ENCODE results near the gene SULT2B1. TPM values are rescaled to one million over a fixed set of nuclear protein-coding genes. Genes with fewer than 3 reads are reported as not detected.

Gene SULT2B1
- total RNA-seq, 4 donors from 2014 or later = not detected

- H3K9me3 ChIP-seq = no peaks in the 10 kb centered on the region
- H3K4me1 ChIP-seq = peaks cover 0 to 78% (median 35%) of the 10 kb centered on the region in 4 donors
- H3K36me3 ChIP-seq = peaks cover 0 to 41% (median 13%) of the 10 kb centered on the region in 3 donors
- TF ChIP-seq CTCF (IDR thresholded peaks at IDR 0.05) (peak in 2 of 5 experiments; percentile 7 to 40), POLR2A (IDR thresholded peaks at IDR 0.05) (peak; percentile 80 to 91), EP300 (IDR thresholded peaks at IDR 0.05) (peak; percentile 96 to 97)
- peak within 1 kb of the TSS; percentile 69 to 95 (median 89) for H3K4me3 ChIP-seq
- no peaks in the 10 kb centered on the region for H3K27me3 ChIP-seq
- DNase-seq (ENCODE audit: low spot score in 2 of 2) = peak; percentile 90 to 95
- H3K27ac ChIP-seq = peak within 1 kb of the TSS; percentile 80 to 96 (median 92)
- WGBS, 2 donors = 0 to 1% methylated on average over 33 to 68 of the region's 69 CpGs
Measured at GRCh38 chr19:48618916-48619691, 67.1 kb downstream of the SULT2B1 start, which contains the start of the genes RPL18 and SPHK2. Gene RPL18 (minus strand): TSS chr19:48619178. CDS start chr19:48619143, 35 bp downstream. Gene SPHK2 (plus strand): TSS chr19:48619506. CDS start chr19:48620515, 1,009 bp downstream.

- Histone ChIP-seq H3K27ac (peak overlapping the region; percentile 80 to 96 (median 92)), H3K9me3 (no peaks in the 10 kb centered on the region), H3K27me3 (no peaks in the 10 kb centered on the region), H3K4me3 (peak overlapping the region; percentile 56 to 95 (median 89)), H3K36me3 (peaks cover 0 to 35% (median 13%) of the 10 kb centered on the region in 3 donors), H3K4me1 (peaks cover 0 to 79% (median 38%) of the 10 kb centered on the region in 4 donors)
- WGBS, 2 donors = 20 to 29% methylated on average over 5 to 6 of the region's 6 CpGs
- no peak for DNase-seq (ENCODE audit: low spot score in 2 of 2)
- TF ChIP-seq EP300 (IDR thresholded peaks at IDR 0.05) (no peak), POLR2A (IDR thresholded peaks at IDR 0.05) (no peak), CTCF (IDR thresholded peaks at IDR 0.05) (no peak)
Measured at GRCh38 chr19:48619692-48620585, 68.0 kb downstream of the SULT2B1 start.

- peaks cover 0 to 59% (median 24%) of the 10 kb centered on the region in 4 donors for H3K4me1 ChIP-seq
- H3K27me3 ChIP-seq = no peaks in the 10 kb centered on the region
- TF ChIP-seq EP300 (IDR thresholded peaks at IDR 0.05) = no peak
- TF ChIP-seq CTCF (IDR thresholded peaks at IDR 0.05) = no peak
- TF ChIP-seq POLR2A (IDR thresholded peaks at IDR 0.05) = no peak
- H3K36me3 ChIP-seq = peaks cover 0 to 39% (median 0%) of the 10 kb centered on the region in 3 donors
- 14 to 18% methylated on average over 8 of the region's 8 CpGs for WGBS, 2 donors
- H3K9me3 ChIP-seq = no peaks in the 10 kb centered on the region
- peak overlapping the region; percentile 68 to 94 (median 90) for H3K27ac ChIP-seq
- peak overlapping the region; percentile 40 to 58 (median 48) for H3K4me3 ChIP-seq
- DNase-seq (ENCODE audit: low spot score in 2 of 2) = no peak
Measured at GRCh38 chr19:48623556-48624066, 71.6 kb downstream of the SULT2B1 start.

GRCh38 chr19:48624067-48624594 lies 72.2 kb downstream of the SULT2B1 start:
- Histone ChIP-seq H3K27me3 (no peaks in the 10 kb centered on the region), H3K4me1 (peaks cover 0 to 65% (median 24%) of the 10 kb centered on the region in 4 donors), H3K4me3 (peak overlapping the region; percentile 40 to 58 (median 48)), H3K27ac (peak overlapping the region; percentile 68 to 94 (median 90)), H3K9me3 (no peaks in the 10 kb centered on the region), H3K36me3 (peaks cover 0 to 44% (median 0%) of the 10 kb centered on the region in 3 donors)
- peak; percentile 92 to 97 for DNase-seq (ENCODE audit: low spot score in 2 of 2)
- TF ChIP-seq CTCF (IDR thresholded peaks at IDR 0.05) = peak in 1 of 5 experiments; percentile 28
- peak; percentile 67 to 68 for TF ChIP-seq EP300 (IDR thresholded peaks at IDR 0.05)
- peak in 1 of 2 donors; percentile 43 for TF ChIP-seq POLR2A (IDR thresholded peaks at IDR 0.05)
- 1 to 2% methylated on average over 39 to 40 of the region's 40 CpGs for WGBS, 2 donors
